GM21390 (cell line): ENCODE measurements around the gene RFC4.
A peak's percentile ranks its signal among the peaks of the same experiment; 100 is the strongest.
"Not testable (repeated sequence)": the region's sequence is repeated elsewhere in the genome, so short reads cannot be mapped to it uniquely, and the experiment has no call there.

ENCODE experiments used
- ATAC-seq: cut with Tn5 transposase; IDR thresholded peaks from one replicate; pipeline ENCODE4 v1.9.1; 2021; ENCODE audit not compliant: unreplicated experiment

Gene RFC4, protein sequence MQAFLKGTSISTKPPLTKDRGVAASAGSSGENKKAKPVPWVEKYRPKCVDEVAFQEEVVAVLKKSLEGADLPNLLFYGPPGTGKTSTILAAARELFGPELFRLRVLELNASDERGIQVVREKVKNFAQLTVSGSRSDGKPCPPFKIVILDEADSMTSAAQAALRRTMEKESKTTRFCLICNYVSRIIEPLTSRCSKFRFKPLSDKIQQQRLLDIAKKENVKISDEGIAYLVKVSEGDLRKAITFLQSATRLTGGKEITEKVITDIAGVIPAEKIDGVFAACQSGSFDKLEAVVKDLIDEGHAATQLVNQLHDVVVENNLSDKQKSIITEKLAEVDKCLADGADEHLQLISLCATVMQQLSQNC

DNA sequence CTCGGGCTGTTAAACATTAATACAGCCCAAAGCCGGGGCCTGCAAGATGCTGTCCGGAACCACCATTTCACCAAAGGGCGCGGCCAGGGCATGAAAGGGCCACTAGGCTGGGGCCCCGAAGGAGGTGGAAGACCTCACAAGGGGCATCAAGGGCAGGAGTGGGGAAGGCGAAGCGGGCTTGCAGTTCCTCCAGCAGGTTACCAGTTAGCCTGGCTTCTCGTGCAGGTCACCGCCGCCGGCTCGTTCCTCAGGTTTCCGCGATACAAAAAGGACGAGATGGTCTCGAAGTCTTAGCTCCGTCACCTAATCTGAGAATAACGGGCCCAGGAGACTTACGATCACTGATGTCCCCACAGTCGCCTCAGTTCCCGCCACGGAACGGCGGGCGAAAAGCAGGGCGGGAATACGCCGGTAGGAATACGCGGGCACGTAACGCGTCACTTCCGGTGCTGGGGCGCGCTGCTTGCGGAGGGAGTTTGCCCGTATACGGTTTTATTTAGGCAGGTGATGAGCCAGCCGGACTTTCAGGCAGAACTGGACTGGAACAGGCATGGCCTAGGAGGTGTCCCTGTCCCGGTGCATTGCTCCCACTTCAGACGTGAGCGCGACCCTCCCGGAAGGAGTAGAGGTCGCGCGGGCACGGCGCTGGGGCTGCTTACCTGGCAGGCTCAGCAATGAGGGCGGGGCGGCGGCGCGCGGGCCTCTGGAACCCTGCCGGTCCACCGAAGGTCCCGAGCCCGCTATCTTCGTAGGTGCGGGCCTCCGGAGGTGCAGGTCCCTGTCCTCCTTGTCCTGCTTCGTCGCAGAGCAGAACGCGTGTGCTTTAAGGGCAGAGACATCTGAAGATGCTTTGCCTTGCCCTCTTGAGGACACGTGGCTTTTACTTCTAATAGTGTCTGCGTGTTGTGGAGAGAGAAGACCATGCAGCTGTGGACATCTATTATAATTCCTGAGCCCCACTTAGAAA, at the start of gene RFC4:
Gene RFC4 (minus strand): TSS at position 394 of the 967 bp plus-strand sequence. CDS start 1,769 bp downstream, outside the sequence.
- ATAC-seq: peak; percentile 92

GRCh38 chr3:186854954-186855353, 48.7 kb upstream of the RFC4 start:
- no peak for ATAC-seq

DNA sequence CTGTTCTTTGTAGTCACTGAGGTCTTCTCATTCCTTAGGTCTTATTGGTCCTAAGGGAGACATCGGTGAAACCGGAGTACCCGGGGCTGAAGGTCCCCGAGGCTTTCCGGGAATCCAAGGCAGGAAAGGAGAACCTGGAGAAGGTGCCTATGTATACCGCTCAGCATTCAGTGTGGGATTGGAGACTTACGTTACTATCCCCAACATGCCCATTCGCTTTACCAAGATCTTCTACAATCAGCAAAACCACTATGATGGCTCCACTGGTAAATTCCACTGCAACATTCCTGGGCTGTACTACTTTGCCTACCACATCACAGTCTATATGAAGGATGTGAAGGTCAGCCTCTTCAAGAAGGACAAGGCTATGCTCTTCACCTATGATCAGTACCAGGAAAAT, 47.9 kb upstream of the RFC4 start:
- no peak for ATAC-seq

GRCh38 chr3:186852994-186853393, 46.7 kb upstream of the RFC4 start:
- no peak for ATAC-seq

DNA sequence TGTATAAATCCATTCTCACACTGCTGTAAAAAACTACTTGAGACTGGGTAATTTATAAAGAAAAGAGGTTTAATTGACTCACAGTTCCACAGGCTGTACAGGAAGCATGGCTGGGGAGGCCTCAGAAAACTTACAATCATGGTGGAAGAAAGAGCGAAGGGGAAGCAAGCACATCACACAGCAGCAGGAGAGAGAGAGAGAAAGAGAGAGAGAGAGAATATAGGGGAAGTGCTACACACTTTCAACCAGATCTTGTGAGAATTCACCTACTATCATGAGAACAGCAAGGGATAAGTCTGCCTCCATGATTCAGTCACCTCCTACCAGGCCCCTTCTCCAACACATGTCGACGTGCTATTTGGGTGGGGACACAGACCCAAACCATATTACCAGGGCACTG, 45.6 kb upstream of the RFC4 start:
- ATAC-seq: not testable (repeated sequence)

DNA sequence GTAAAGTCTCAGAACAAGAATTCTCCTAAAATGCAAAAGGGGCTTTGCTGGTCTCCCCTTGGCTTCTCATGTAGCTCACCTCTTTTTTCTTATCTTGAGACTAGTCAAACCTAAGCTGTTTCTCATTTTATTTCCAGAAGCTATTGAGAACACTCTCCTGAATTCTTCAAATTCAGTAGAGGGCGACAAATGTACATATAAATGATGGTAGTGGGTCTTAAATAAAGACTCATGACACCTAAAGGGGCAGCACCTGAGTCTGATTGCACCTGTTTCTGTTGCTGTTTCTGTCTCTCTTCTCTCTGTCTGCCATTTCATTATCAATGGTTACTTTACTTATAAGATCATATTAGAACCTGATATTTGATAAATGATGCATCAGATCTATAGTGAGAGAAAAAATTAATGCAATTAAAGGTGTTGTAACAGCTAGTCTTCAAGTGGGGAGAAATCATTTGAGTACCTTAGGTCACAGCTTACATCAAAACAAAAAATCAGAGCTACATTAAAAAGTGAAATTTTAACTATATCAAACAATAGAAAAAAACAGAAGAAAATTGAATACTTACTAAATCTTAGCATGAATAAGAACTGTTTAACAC, 43.2 kb upstream of the RFC4 start:
- peak; percentile 82 for ATAC-seq

GRCh38 chr3:186847437-186847836, 41.2 kb upstream of the RFC4 start:
- no peak for ATAC-seq

DNA sequence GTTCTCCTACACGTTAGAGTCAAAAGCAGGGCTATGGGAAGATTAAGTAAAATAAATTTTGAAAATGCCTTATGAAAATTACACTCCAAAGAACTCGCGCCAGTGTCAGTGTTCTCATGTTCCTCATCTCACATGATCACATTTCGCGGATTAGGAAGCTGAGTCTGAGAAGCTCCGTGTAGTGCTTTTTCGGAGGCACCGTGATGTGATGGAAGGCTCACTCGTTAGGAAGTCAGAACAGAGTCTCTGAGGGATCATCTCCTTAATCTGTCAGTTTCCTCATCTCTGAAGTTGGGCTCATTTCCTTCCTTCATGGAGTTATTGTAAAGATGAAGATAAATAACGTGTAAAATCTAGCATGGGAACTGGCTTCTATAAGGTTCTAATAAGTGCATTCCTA, 39.5 kb upstream of the RFC4 start:
- ATAC-seq: no peak

- ATAC-seq: no peak
Observed at GRCh38 chr3:186844908-186845307, 38.6 kb upstream of the RFC4 start.

DNA sequence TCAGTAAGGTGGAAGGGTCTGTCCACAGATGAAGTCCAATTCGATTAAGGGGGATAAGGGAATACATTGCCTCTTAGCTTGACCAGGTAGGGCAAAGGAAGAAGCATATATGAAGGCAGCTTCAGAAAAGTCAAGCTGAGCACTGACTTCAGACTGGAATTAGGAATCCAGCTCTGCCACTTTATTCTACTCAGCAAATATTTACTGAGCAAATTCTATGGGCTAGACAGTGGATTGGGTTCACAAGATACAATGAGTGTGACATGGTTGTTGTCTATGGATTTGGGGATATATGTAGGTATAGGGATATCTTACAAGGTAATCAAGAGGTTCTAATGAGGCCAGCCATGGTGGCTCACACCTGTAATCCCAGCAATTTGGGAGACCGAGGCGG, 36.8 kb upstream of the RFC4 start:
- no peak for ATAC-seq

- ATAC-seq: no peak
Observed at GRCh38 chr3:186842426-186843038, 36.2 kb upstream of the RFC4 start, which contains the start of gene ADIPOQ. ADIPOQ (plus strand) TSS chr3:186842710; CDS start chr3:186853059, 10,349 bp downstream.

GRCh38 chr3:186841620-186842019, 35.3 kb upstream of the RFC4 start:
- ATAC-seq: no peak

DNA sequence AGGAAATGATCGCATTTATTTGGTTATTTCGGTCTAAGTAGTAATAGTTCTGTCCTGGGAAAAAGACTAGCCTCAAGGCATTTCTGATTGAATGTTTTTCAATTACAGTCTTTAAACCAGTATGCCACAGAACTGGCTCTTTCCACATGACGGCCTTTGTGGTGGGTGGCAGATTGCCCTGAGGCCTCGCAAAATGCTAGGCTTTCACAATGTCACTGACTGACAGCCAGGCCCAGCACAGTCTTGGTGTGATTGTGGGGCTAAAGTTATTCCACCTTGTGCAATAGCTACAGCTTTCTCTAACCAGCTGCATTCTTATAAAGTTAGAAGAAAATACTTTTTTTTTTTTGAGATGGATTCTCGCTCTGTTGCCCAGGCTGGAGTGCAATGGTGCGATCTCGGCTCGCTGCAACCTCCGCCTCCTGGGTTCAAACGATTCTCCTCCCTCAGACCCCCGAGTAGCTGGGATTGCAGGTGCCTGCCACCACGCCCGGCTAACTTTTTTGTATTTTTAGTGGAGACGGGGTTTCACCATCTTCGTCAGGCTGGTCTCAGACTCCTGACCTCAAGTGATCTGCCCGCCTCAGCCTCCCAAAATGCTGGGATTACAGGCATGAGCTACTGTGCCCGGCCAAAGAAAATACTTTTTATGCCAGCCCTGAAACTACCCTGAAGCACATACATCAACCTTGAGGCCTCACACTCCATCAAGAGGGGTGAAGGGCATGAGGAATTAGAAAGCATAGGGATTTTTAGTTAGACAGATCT, 33.8 kb upstream of the RFC4 start:
- ATAC-seq: no peak

- ATAC-seq: no peak
Observed at GRCh38 chr3:186832276-186832675, 26.0 kb upstream of the RFC4 start.

DNA sequence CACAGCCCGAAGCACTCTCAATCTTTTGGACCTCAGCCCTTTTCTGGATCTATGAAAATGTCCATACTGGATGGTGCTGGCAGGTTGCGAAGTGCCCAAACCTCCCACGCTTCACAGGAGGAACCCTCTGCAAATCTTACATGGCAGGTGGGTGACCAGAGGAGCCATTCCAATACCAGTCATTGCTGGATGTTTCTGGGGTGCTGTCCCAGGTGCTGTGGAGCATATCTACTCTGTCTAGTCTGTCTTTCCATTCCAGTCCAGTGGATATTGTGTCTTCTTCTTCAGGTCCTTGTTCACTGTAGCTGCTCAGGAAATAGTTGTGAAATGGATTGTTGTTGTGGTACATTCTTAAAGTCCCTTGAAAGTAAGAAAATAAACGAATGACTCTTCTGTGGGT, 25.5 kb upstream of the RFC4 start:
- no peak for ATAC-seq

DNA sequence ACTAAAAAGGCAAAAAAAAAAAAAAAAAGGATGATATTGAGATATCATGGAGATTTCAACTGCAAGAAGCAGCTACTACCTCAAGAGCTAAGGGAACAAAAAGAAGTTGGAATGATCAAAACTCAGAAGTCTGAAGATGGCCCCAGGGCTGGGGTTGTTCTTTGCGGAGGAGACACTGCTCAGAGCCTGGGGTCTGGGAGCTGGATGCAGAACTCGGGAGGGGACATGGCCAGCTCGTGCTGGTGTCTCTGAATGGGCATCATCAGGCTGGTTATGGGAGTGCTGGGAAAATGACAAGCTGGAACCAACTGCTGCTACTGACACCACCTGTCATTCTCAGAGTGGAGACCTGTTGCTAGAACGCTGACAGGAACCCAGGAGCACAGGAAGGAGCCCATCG, 22.1 kb upstream of the RFC4 start:
- ATAC-seq: no peak

GRCh38 chr3:186826976-186827857, 20.9 kb upstream of the RFC4 start:
- peak; percentile 90 for ATAC-seq

GRCh38 chr3:186826410-186826975, 20.2 kb upstream of the RFC4 start:
- ATAC-seq: no peak

DNA sequence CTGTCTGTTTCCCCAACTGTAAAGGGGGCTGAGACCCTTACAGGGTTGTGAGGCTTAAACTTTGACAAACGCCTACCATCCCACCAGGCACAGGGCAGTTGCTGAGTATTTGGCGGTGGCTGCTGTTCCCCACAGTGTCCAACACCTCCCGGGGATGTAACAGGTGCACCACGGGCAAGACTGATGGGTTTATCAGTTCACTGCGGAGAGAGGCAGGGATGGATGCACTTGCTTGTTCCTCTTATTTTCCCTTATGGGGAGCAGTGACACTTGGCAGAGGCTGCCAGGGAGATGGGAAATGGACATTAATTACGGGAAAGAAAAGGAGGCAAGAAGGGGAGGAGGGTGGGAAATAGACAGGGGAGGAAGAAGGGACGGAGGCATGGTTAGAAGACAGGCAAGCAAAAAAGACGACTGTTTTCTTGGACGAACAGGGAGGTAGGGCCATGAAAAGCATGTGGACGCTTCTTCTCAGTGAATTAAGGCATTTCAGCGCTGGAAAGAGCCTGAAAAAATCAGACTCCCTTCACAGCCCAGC, 19.7 kb upstream of the RFC4 start:
- no peak for ATAC-seq
